Lung (tissue), 12 donors: ENCODE measurements around the gene ERC2. TPM values are rescaled to one million over a fixed set of nuclear protein-coding genes. Genes with fewer than 3 reads are reported as not detected.

Experiments used
- ATAC-seq: fragments of 200-7000 bp; cut with Tn5 transposase; one replicate; pipeline ENCODE4 v1.9.1; 2020; ENCODE audit warnings: moderate number of reproducible peaks; ENCODE audit not compliant: insufficient read depth, low FRiP score
- DNase-seq, 3 donors: peaks; one replicate each; pipeline ENCODE4 v3.0.0-alpha.2; 2013 to 2017
- H3K27ac ChIP-seq, 2 donors: one replicate each; pipeline ENCODE4 v1.5.1; 2013; ENCODE audit warnings: mild to moderate bottlenecking in 2 of 2, moderate library complexity in 2 of 2, control low read depth in 1 of 2, inconsistent platforms in 1 of 2, low read depth in 1 of 2, low read length in 1 of 2
- H3K27me3 ChIP-seq, 3 donors: one replicate each; pipeline ENCODE4 v1.5.1; 2013; ENCODE audit warnings: low read length in 2 of 3; ENCODE audit not compliant: control insufficient read depth in 3 of 3, insufficient read depth in 3 of 3
- H3K36me3 ChIP-seq, 4 donors: one replicate each; pipeline ENCODE4 v1.5.1; 2013; ENCODE audit warnings: low read length in 4 of 4, mild to moderate bottlenecking in 1 of 4, moderate library complexity in 1 of 4; ENCODE audit not compliant: control insufficient read depth in 4 of 4, insufficient read depth in 4 of 4
- H3K4me1 ChIP-seq, 5 donors: one replicate each; pipeline ENCODE4 v1.5.1; 2013; ENCODE audit warnings: low read length in 5 of 5, mild to moderate bottlenecking in 2 of 5, moderate library complexity in 1 of 5; ENCODE audit not compliant: control insufficient read depth in 5 of 5, insufficient read depth in 5 of 5
- H3K4me3 ChIP-seq: one replicate; pipeline ENCODE4 v1.5.1; 2013; ENCODE audit warnings: mild to moderate bottlenecking, control low read depth, moderate library complexity
- H3K9ac ChIP-seq, 2 donors: one replicate each; pipeline ENCODE4 v1.5.1; 2013; ENCODE audit warnings: low read length in 2 of 2, control low read depth in 1 of 2; ENCODE audit not compliant: insufficient read depth in 1 of 2
- H3K9me3 ChIP-seq, 4 donors: one replicate each; pipeline ENCODE4 v1.5.1; 2013; ENCODE audit warnings: low read length in 3 of 4, mild to moderate bottlenecking in 1 of 4, moderate library complexity in 1 of 4; ENCODE audit not compliant: control insufficient read depth in 4 of 4, insufficient read depth in 3 of 4
- CTCF ChIP-seq: IDR thresholded peaks from 2 replicates; pipeline ENCODE4 v1.5.1; 2012; ENCODE audit warnings: mild to moderate bottlenecking; ENCODE audit errors: control extremely low read depth, extremely low read depth
- WGBS, 2 donors: extraction: QIAGEN DNeasy Blood & Tissue Kit; methylation state at CpG; one replicate each; pipeline ENCODE4 v1.1.7; 2013; 5-methylcytosine and 5-hydroxymethylcytosine counted together
- polyA plus RNA-seq, 2 donors: library from polyadenylated mRNA; stranded (reverse); fragments of 200-250 nt; gene quantifications; one replicate each; pipeline ENCODE4 v1.2.1, GENCODE V29; 2013
- total RNA-seq, 2 donors: library from RNA; depleted of rRNA in 1 of 2; stranded (reverse); fragments of >200 nt in 1 of 2; gene quantifications; one replicate each; pipeline ENCODE4 v1.2.1, GENCODE V29; 2014 to 2021
- donor health status: control.
- donor health status: control.
- donor health status: Bipolar disorder and iron deficiency.
- donor health status: healthy.
- donor health status: DM: yes; HTN: yes; CAD: no.

The ERC2 gene
- total and polyA plus RNA-seq, 4 donors, result 0.20 to 3.5 (median 0.97) TPM

GRCh38 chr3:56491566-56491965 lies 23.3 kb upstream of the ERC2 start:
- no peak overlapping the region for H3K27ac ChIP-seq
- DNase-seq (no peak), ATAC-seq (no peak)
- 82 to 87% methylated on average over 2 of the region's 2 CpGs for WGBS, 2 donors
- TF ChIP-seq CTCF, result no peak
- H3K9me3 ChIP-seq, result no peaks in the 10 kb centered on the region
- no peak overlapping the region for H3K9ac ChIP-seq
- H3K36me3 ChIP-seq, result no peaks in the 10 kb centered on the region
- H3K4me1 ChIP-seq, result no peaks in the 10 kb centered on the region
- no peak overlapping the region for H3K4me3 ChIP-seq
- H3K27me3 ChIP-seq, result peaks cover 0 to 3% (median 0%) of the 10 kb centered on the region in 3 donors

- Histone ChIP-seq H3K4me3 (no peak overlapping the region), H3K9ac (no peak overlapping the region), H3K4me1 (no peaks in the 10 kb centered on the region), H3K27me3 (no peaks in the 10 kb centered on the region), H3K27ac (no peak overlapping the region), H3K36me3 (no peaks in the 10 kb centered on the region), H3K9me3 (no peaks in the 10 kb centered on the region)
- WGBS, 2 donors, result 77% methylated on average over 8 of the region's 8 CpGs
- DNase-seq (no peak), ATAC-seq (no peak)
- no peak for TF ChIP-seq CTCF
These were observed 20.7 kb upstream of the ERC2 start for GRCh38 chr3:56488812-56489600.

DNA sequence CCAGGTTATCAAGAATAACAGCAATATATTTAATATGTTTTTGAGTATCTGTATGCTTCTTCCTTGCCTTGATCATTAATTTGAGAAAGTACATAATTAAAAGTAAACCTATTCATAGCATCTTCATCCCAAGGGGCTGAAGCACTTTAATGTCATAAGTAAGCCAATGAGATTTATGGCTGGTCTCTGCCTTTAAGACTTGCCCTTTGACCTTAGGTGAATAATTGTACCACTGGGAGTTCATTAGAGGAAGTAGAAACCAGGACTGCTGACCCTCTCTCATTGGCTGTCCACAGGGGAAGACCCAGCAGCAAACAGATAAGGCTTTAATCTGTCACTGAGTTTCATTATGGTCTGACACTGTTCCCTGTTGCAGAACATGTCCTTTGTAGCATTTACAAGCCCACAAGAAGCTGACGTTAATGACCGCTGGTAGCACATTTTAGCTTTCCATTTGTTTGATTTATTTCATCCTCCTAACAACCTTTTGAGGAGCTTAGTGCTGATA lies 16.3 kb upstream of the ERC2 start:
- ATAC-seq, result no peak
- DNase-seq, result no peak
- no peaks in the 10 kb centered on the region for H3K4me1 ChIP-seq
- 52 to 70% methylated on average over 2 of the region's 2 CpGs for WGBS, 2 donors
- H3K27me3 ChIP-seq, result no peaks in the 10 kb centered on the region
- H3K9me3 ChIP-seq, result no peaks in the 10 kb centered on the region
- H3K4me3 ChIP-seq, result no peak overlapping the region
- no peak overlapping the region for H3K9ac ChIP-seq
- no peak for TF ChIP-seq CTCF
- H3K36me3 ChIP-seq, result no peaks in the 10 kb centered on the region
- no peak overlapping the region for H3K27ac ChIP-seq

GRCh38 chr3:56484122-56484521 lies 15.9 kb upstream of the ERC2 start:
- Histone ChIP-seq H3K9me3 (no peaks in the 10 kb centered on the region), H3K9ac (no peak overlapping the region), H3K27me3 (no peaks in the 10 kb centered on the region), H3K4me3 (no peak overlapping the region), H3K36me3 (no peaks in the 10 kb centered on the region), H3K27ac (no peak overlapping the region), H3K4me1 (no peaks in the 10 kb centered on the region)
- TF ChIP-seq CTCF, result no peak
- DNase-seq (no peak), ATAC-seq (no peak)
- WGBS, 2 donors, result 79 to 81% methylated on average over 4 of the region's 4 CpGs
